ENCODE measurements around the gene PDSS2.

The PDSS2 gene

DNA sequence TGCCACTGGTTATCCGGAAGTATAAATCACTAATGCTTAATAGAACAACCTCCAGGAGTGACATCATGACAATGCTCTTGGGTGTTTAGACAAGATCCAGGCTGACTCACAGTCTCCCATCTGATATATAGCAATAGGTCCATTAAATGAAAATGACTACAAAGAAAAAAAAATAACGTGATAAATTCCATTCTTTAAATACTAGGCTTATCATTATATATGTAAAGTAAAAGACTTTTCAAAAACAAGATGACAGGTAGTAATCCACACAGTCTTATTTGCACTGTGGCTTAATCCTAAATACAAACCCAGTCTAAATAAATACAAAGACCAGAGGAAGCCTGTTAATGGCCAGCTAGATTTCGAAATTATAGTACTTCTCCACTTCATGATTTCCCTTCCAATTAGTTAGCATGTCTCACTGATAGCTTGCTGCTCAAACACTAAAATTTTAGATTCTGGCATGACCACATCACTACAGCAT lies 195.0 kb downstream of the PDSS2 start:
- TF ChIP-seq, protein P1, sequence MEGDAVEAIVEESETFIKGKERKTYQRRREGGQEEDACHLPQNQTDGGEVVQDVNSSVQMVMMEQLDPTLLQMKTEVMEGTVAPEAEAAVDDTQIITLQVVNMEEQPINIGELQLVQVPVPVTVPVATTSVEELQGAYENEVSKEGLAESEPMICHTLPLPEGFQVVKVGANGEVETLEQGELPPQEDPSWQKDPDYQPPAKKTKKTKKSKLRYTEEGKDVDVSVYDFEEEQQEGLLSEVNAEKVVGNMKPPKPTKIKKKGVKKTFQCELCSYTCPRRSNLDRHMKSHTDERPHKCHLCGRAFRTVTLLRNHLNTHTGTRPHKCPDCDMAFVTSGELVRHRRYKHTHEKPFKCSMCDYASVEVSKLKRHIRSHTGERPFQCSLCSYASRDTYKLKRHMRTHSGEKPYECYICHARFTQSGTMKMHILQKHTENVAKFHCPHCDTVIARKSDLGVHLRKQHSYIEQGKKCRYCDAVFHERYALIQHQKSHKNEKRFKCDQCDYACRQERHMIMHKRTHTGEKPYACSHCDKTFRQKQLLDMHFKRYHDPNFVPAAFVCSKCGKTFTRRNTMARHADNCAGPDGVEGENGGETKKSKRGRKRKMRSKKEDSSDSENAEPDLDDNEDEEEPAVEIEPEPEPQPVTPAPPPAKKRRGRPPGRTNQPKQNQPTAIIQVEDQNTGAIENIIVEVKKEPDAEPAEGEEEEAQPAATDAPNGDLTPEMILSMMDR (IDR thresholded peaks at IDR 0.05; ENCODE audit: borderline replicate concordance, control extremely low read depth, extremely low read depth, insufficient read depth, missing control alignments), result no peak
- no peak for DNase-seq (ENCODE audit: low spot score)

DNA sequence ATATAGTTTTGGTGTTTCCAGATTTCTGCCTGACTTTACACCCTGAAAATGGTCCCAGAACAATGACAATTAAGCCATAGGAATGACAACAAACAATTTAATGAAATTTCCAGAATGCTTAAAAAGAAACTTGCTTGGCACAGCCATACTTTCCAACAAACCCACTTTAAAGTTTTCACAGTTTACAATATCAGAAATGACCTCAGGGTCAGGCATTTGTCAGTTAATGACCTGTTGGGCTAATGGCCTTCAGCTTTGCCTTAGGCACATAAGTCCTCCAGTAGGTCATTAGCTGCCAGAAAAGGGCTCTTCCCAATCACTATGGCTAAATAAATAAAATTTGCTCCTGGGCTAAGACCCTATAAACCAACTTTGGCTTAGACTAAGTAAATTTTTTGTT lies 199.4 kb downstream of the PDSS2 start:
- in situ Hi-C loops (cut with MboI; ENCODE audit: low sequenced_read_pairs, unreplicated experiment), result no loop called here
- TF ChIP-seq, protein P1 (IDR thresholded peaks at IDR 0.05; ENCODE audit: borderline replicate concordance, control extremely low read depth, extremely low read depth, insufficient read depth, missing control alignments), result no peak
- no peak for DNase-seq (ENCODE audit: low spot score)

More for the DNA sequence above, 195.0 kb downstream of the PDSS2 start:
- in situ Hi-C loops (cut with MboI; ENCODE audit: low sequenced_read_pairs, unreplicated experiment), result no loop called here

DNA sequence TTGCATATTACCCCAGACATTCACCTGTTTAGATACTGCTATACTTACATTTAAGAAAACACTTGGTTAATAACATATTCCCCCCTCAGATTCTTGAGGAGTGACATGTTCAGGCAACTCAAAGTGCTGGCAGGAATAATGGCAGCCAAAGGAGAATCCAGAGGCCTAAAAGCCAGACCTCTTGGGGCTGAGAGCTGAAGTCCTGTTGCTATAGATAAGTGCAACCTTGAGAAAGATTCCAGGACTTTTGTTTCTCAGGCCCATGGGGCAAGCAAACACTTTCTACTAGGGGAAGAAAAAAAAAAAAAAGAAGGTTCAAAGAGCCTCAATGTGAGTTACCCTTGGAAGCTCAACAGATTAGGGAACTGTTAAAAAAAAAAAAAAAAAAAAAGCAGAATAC lies 211.2 kb downstream of the PDSS2 start:
- TF ChIP-seq, protein P1 (IDR thresholded peaks at IDR 0.05; ENCODE audit: borderline replicate concordance, control extremely low read depth, extremely low read depth, insufficient read depth, missing control alignments), result no peak
- DNase-seq (ENCODE audit: low spot score), result no peak
- in situ Hi-C loops (cut with MboI; ENCODE audit: low sequenced_read_pairs, unreplicated experiment), result no loop called here

DNA sequence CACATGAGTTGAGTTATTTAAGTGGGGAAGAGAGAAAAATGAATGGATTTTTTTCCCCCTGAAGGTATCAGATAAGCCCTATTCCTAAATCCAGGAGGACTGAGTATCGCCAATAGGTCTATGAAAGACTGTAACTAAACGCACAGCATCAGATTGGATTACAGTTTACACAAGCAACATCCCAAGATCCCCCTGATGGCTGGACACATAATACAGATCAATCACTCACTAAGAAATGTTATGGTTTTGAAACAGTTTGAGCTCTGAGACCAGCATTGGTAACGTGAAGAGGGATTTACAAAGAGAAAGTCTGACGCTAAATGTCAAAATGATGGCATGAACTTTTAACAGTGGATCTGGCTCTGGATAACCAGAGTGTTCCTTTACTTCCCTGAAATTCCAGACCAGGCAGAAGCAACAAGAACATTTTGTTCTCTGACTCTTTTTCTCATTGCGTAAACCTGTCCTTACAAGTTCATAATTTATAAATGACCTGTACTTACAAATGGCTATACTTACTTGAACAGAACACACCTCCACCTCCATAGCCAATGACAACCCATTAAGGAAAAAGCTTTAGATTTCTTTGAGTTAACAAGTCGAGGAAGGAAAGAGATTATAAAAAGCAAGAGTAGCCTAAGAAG lies 212.3 kb downstream of the PDSS2 start:
- in situ Hi-C loops (cut with MboI; ENCODE audit: low sequenced_read_pairs, unreplicated experiment), result no loop called here
- no peak for DNase-seq (ENCODE audit: low spot score)
- TF ChIP-seq, protein P1 (IDR thresholded peaks at IDR 0.05; ENCODE audit: borderline replicate concordance, control extremely low read depth, extremely low read depth, insufficient read depth, missing control alignments), result no peak

DNA sequence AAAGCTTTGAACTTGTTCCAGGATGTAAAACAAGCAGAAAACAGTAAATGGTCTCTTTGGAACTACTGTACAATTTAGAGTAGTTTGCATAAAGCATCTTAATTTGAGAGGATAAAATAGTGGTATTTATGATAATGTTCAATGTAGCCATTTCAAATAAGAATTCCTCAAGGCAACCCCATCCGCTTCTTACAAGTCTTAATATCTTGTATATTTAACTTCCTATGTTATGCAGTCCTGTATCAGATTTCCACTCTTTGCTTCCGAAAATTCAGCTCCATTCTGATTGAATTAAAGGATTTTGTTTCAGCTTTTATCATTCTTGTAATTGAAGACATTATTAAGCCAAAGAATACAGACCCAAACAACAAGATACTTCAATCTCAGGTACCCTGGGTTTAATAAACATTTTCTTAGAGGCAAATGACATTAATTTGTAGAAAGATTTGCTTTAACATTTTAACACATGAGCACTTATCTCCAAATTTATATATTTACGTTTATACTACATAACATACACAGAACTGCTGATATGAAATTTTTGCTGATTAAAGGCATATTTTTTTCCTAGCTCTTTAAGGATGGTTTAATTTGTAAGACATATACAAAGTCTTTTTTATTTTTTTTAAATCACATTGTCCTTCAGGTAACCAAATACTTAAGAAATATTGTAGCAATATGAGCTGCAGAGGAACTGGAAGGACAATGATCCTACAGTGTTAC lies 213.0 kb downstream of the PDSS2 start:
- TF ChIP-seq, protein P1 (IDR thresholded peaks at IDR 0.05; ENCODE audit: borderline replicate concordance, control extremely low read depth, extremely low read depth, insufficient read depth, missing control alignments), result no peak
- DNase-seq (ENCODE audit: low spot score), result no peak
- in situ Hi-C loops (cut with MboI; ENCODE audit: low sequenced_read_pairs, unreplicated experiment), result no loop called here

DNA sequence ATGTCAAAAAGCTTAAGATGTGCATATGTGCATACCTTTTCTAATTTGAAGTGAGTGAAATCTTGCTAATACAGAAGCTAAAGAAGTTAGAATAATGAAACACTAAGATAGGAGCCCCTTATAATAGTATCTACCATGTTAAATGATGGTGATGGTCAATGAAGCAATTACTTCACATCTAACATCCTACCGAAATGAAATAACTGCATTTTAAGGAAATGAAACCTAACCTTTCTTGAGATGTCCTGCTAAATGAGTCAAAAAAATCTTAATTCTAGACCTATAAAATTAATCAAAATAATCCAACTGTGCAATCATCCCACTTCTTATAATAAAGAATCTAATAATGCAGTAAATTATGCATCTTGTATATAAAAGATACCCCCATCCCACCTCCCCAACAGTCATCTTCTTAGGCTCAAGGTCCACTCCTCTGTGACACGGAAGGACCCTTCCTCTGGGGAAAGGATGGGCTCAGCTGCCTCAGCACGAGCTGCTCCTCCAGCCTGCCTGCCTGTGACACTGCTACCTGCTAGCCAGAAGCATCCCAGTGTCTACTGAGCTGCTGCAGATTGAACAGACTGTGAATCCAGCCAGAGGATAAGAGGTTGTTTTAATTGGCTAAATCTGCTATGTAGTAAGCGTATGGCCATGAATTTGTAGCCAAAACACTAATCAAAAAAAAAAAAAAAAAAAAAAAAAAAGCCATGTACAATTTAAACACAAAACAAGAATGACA lies 214.5 kb downstream of the PDSS2 start:
- in situ Hi-C loops (cut with MboI; ENCODE audit: low sequenced_read_pairs, unreplicated experiment), result no loop called here
- no peak for DNase-seq (ENCODE audit: low spot score)
- TF ChIP-seq, protein P1 (IDR thresholded peaks at IDR 0.05; ENCODE audit: borderline replicate concordance, control extremely low read depth, extremely low read depth, insufficient read depth, missing control alignments), result no peak

All from GM13976 (cell line).